ES-I3 (cell line): ENCODE results near the gene ZNRD2.
A peak's percentile ranks its signal among the peaks of the same experiment; 100 is the strongest.
"Not testable (repeated sequence)": the region's sequence is repeated elsewhere in the genome, so short reads cannot be mapped to it uniquely, and the experiment has no call there.

ENCODE experiments used
- H3K36me3 ChIP-seq: 2 replicates; pipeline ENCODE4 v1.6.1; 2013; ENCODE audit warnings: mild to moderate bottlenecking, low read length, control low read depth, moderate library complexity; ENCODE audit not compliant: insufficient read depth
- H3K4me1 ChIP-seq: 2 replicates; pipeline ENCODE4 v1.6.1; 2013; ENCODE audit warnings: mild to moderate bottlenecking, control low read depth, low read length; ENCODE audit not compliant: insufficient read depth
- H3K9ac ChIP-seq: 2 replicates; pipeline ENCODE4 v1.6.1; 2013; ENCODE audit warnings: low read depth, mild to moderate bottlenecking, low read length, moderate library complexity
- H3K9me3 ChIP-seq: 2 replicates; pipeline ENCODE4 v1.6.1; 2013; ENCODE audit warnings: mild to moderate bottlenecking, low read length, moderate library complexity; ENCODE audit not compliant: control insufficient read depth, insufficient read depth

The ZNRD2 gene

GRCh38 chr11:65557280-65558001 is 12.8 kb upstream of the ZNRD2 start:
- H3K4me1 ChIP-seq = peaks cover 48% of the 10 kb centered on the region
- H3K9ac ChIP-seq = peak overlapping the region; percentile 34; the same call in 1 of the 2 replicates
- H3K36me3 ChIP-seq = no peaks in the 10 kb centered on the region
- no peaks in the 10 kb centered on the region for H3K9me3 ChIP-seq

GRCh38 chr11:65558002-65558929 is 12.0 kb upstream of the ZNRD2 start, which contains the start of gene LTBP3:
LTBP3 (minus strand) TSS chr11:65558359; CDS start chr11:65557959, 400 bp downstream.
- peaks cover 42% of the 10 kb centered on the region for H3K4me1 ChIP-seq
- no peaks in the 10 kb centered on the region for H3K9me3 ChIP-seq
- H3K9ac ChIP-seq = peak within 1 kb of the TSS; percentile 57
- H3K36me3 ChIP-seq = no peaks in the 10 kb centered on the region

GRCh38 chr11:65558930-65559509 is 11.3 kb upstream of the ZNRD2 start:
- Histone ChIP-seq H3K9me3 (no peaks in the 10 kb centered on the region), H3K4me1 (peaks cover 42% of the 10 kb centered on the region), H3K36me3 (no peaks in the 10 kb centered on the region), H3K9ac (peak overlapping the region; percentile 47)

- no peak overlapping the region for H3K9ac ChIP-seq
- peaks cover 38% of the 10 kb centered on the region for H3K4me1 ChIP-seq
- no peaks in the 10 kb centered on the region for H3K36me3 ChIP-seq
- no peaks in the 10 kb centered on the region for H3K9me3 ChIP-seq
These were observed 10.7 kb upstream of the ZNRD2 start for GRCh38 chr11:65559535-65559934.

- peaks cover 33% of the 10 kb centered on the region for H3K4me1 ChIP-seq
- H3K36me3 ChIP-seq = no peaks in the 10 kb centered on the region
- peak overlapping the region; percentile 3; the same call in 1 of the 2 replicates for H3K9ac ChIP-seq
- no peaks in the 10 kb centered on the region for H3K9me3 ChIP-seq
These were observed 10.2 kb upstream of the ZNRD2 start for GRCh38 chr11:65559951-65560537.

GRCh38 chr11:65560555-65561418 is 9.5 kb upstream of the ZNRD2 start:
- peak overlapping the region; percentile 3; the same call in 1 of the 2 replicates for H3K9ac ChIP-seq
- peaks cover 32% of the 10 kb centered on the region for H3K4me1 ChIP-seq
- H3K9me3 ChIP-seq = no peaks in the 10 kb centered on the region
- H3K36me3 ChIP-seq = no peaks in the 10 kb centered on the region

- H3K4me1 ChIP-seq = peaks cover 29% of the 10 kb centered on the region
- no peaks in the 10 kb centered on the region for H3K9me3 ChIP-seq
- no peak overlapping the region for H3K9ac ChIP-seq
- H3K36me3 ChIP-seq = no peaks in the 10 kb centered on the region
These were observed 8.3 kb upstream of the ZNRD2 start for GRCh38 chr11:65562020-65562419.

- Histone ChIP-seq H3K9me3 (no peaks in the 10 kb centered on the region), H3K36me3 (no peaks in the 10 kb centered on the region), H3K9ac (no peak overlapping the region), H3K4me1 (peaks cover 25% of the 10 kb centered on the region)
These were observed 7.5 kb upstream of the ZNRD2 start for GRCh38 chr11:65562788-65563187.

- peaks cover 24% of the 10 kb centered on the region for H3K4me1 ChIP-seq
- H3K9me3 ChIP-seq = no peaks in the 10 kb centered on the region
- no peaks in the 10 kb centered on the region for H3K36me3 ChIP-seq
- H3K9ac ChIP-seq = no peak overlapping the region
These were observed 6.7 kb upstream of the ZNRD2 start for GRCh38 chr11:65563601-65564000.

- H3K4me1 ChIP-seq = peaks cover 18% of the 10 kb centered on the region; the same call in 1 of the 2 replicates
- not testable (repeated sequence) for H3K9me3 ChIP-seq, H3K9ac ChIP-seq, H3K36me3 ChIP-seq
These were observed 5.3 kb upstream of the ZNRD2 start for GRCh38 chr11:65564879-65565559.

GRCh38 chr11:65565624-65566453 is 4.4 kb upstream of the ZNRD2 start:
- Histone ChIP-seq H3K36me3 (no peaks in the 10 kb centered on the region), H3K4me1 (peaks cover 13% of the 10 kb centered on the region; the same call in 1 of the 2 replicates), H3K9ac (no peak overlapping the region), H3K9me3 (no peaks in the 10 kb centered on the region)

GRCh38 chr11:65569164-65569972 is 909 bp upstream of the ZNRD2 start:
- Histone ChIP-seq H3K9me3 (no peaks in the 10 kb centered on the region), H3K4me1 (peaks cover 8% of the 10 kb centered on the region; the same call in 1 of the 2 replicates), H3K36me3 (no peaks in the 10 kb centered on the region)

More at GRCh38 chr11:65569164-65569972, 909 bp upstream of the ZNRD2 start:
- H3K9ac ChIP-seq = peak overlapping the region; percentile 78
